H1 (cell line): ENCODE measurements around the gene THRB. TPM values are rescaled to one million over a fixed set of nuclear protein-coding genes. Genes with fewer than 3 reads are reported as not detected.

Experiments
- BRCA1 ChIP-seq: IDR thresholded peaks from 2 replicates; pipeline ENCODE4 v1.6.1; 2012; ENCODE audit warnings: low read depth, low read length, improper control_type of control experiment
- CTCF ChIP-seq, 3 experiments: IDR thresholded peaks; 1 replicate in 2 of 3; 2 replicates in 1 of 3; pipeline versions ENCODE4 v1.5.1 to v1.6.1; 2011; ENCODE audit warnings: low read length in 3 of 3, mild to moderate bottlenecking in 3 of 3, inconsistent platforms in 2 of 3, low read depth in 1 of 3, moderate library complexity in 1 of 3; ENCODE audit not compliant: insufficient read depth in 1 of 3; ENCODE audit errors: control extremely low read depth in 1 of 3
- POLR2A ChIP-seq, 2 experiments: IDR thresholded peaks; 1 replicate in 1 of 2; 2 replicates in 1 of 2; pipeline ENCODE4 v1.6.1; 2011; ENCODE audit warnings: low read depth in 2 of 2, low read length in 2 of 2, mild to moderate bottlenecking in 2 of 2; ENCODE audit errors: control extremely low read depth in 1 of 2
- polyA plus RNA-seq, 7 experiments: library from polyadenylated mRNA; depleted of rRNA in 3 of 7; stranded (reverse) in 5 of 7; unstranded in 2 of 7; fragments of >200 nt in 5 of 7; fragments of 200-250 nt in 2 of 7; gene quantifications; 1 replicate in 5 of 7; 2 replicates in 1 of 7; 4 replicates in 1 of 7; pipeline versions ENCODE4 v1.2.1 to v1.2.3, GENCODE V29; 2011 to 2013; ENCODE audit warnings: missing spikeins in 2 of 7, mixed read lengths in 2 of 7
- total RNA-seq: library from RNA; stranded (reverse); fragmentation: NEBNext Ultra II Directional; extraction: Animal tissue kit (Norgen Biotek cat#: 25700); gene quantifications from 2 replicates; pipeline ENCODE4 v1.2.1, GENCODE V29; 2021

The THRB gene
- total and polyA plus RNA-seq, 2 of the 8 experiments (the other 6 are each of a cell fraction or from before 2014, with no cell fraction given): 0.98 to 3.9 TPM

GRCh38 chr3:24513463-24513862 lies 18.8 kb upstream of the THRB start (continued):
- TF ChIP-seq CTCF (IDR thresholded peaks at IDR 0.05; ENCODE audit: control extremely low read depth in 1 of 3, insufficient read depth in 1 of 3, low read depth in 1 of 3, low read length in 3 of 3): no peak
- no peak for TF ChIP-seq BRCA1
- no peak for TF ChIP-seq POLR2A (IDR thresholded peaks at IDR 0.05; ENCODE audit: control extremely low read depth in 1 of 2, low read depth in 2 of 2, low read length in 2 of 2)
